CD4-positive, alpha-beta T cell treated with Interferon gamma for 1 hour (primary cell): ENCODE results near the gene ZNF747.

ENCODE experiments used
- DNase-seq: peaks from one replicate; pipeline ENCODE4 v3.0.0-alpha.2; 2020

Gene ZNF747

DNA sequence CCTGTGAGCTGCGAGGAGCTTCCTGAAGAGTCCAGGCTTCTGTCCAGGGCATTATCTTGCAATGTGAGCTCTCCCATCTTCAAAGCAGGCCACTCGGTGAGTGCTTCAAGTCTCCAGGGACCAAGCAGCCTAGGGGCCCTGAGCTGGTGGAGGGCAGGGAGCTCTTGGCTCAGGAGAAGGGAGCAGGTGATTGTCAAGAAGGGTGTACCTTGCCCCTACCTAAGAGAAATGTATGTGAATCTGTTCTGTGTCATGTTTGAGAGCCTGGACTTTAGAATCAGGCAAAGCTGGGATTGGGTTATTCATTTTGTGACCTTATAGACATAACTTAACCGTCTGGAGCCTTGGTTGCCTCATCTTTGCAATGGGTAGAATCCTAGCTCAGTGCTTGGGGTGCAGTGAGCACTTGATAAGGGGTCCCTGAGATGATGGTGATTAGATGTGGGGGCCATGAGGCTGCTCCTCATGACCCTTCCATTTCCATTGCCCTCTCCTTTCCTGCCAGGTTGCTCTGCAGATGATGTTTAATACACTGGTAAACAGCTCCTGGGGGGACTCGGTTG lies 24.2 kb downstream of the ZNF747 start:
- no peak for DNase-seq

DNA sequence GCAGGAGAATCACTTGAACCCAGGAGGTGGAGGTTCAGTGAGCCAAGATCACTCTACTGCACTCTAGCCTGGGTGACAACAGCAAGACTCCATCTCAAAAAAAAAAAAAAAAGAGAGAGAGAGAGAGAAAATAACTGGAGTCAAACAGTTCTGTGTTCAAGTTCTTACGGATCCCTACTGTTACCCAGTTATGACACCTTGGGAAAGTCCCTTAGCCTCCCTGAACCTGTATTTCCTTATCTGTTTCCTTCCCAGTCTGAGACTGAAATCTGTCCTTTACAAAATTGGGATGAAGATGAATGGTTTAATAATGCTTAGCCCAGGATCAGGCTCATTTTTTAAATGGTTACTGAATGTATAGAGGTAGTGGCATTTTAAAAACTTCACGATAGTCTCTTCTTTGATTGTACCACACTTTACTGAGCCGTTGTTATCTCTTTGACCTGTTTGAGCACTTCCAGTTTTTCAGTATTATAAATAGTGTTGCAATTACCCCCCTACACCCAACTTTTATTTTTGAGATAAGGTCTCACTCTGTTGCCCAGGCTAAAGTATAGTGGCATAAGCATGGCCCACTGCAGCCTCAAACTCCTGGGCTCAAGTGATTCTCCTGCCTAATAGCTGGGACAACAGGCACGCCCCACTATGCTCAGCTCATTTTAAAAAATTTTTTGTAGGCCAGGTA lies 25.4 kb downstream of the ZNF747 start:
- DNase-seq, result no peak

DNA sequence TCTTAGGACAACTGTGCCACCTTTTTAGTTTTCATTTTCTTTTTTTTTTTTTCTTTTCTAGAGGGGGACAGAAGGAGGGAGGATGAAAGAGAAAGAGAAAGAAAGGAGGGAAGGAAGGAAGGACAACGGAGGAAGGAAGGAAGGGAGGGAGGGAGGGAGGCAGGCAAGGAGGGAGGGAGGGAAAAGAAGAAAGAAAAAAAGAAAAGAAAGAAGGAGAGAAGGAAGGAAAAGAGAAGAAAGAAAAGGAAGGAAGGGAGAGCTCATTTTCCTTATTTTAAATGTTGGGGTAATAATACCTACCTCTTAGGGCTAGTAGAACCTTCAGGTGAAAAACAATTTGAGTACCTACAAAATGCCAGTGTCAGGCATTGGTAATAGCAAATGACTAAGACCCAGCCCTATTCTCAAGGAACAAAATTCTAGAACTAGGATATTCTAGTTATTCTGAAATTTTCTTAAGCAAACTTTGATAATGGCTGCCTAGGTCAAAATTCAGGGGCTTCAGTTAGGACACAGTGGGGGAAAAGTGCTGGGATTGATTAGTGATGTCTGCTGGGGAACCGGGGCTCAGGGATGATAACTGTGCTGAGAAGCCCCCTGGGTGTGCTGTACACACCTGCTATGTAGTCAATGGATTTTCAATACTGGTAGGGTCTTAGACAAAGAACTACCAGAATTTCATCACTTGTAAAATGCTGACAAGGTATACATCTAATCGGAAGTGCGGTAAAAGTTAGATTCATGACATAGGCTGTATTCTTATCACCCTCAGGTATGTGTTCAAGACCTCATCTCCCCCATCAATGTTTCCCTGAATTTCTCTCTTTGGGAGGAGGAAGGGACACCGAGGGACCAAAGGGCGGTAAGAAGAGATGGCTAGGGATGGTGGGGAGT lies 31.0 kb downstream of the ZNF747 start:
- DNase-seq, result no peak

DNA sequence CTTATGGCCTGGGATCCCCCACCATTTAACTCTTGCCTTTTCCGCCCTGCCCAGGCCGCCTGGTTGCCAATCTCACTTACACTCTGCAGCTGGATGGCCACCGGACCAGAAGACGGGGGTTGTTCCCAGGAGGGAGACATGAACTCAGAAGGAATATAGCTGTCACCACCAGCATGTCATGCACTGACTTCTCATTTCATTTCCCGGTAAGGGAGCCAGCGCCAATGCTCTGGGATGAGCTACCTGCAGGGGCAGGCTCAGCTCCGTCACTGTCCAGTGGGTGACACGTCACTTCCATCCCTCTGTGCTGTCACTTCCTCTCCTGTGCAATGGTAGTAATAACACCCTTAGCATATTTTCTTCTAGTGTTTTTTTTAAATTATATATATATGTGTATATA lies 35.4 kb downstream of the ZNF747 start:
- DNase-seq, result no peak

DNA sequence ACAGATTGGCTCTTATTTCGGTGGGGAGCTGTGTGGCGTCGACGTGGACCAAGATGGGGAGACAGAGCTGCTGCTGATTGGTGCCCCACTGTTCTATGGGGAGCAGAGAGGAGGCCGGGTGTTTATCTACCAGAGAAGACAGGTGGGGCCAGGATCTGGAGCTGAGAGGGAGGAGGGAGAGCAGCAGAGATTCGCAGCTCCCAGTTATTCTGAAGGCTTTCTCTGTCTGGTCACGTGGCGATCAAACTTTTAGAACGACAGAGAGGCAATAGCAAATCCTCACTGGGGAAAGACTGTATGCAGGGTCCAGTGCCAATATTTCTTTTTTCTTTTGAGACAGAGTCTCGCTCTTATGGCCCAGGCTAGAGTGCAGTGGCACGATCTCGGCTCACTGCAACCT lies 39.9 kb downstream of the ZNF747 start:
- DNase-seq, result no peak

DNA sequence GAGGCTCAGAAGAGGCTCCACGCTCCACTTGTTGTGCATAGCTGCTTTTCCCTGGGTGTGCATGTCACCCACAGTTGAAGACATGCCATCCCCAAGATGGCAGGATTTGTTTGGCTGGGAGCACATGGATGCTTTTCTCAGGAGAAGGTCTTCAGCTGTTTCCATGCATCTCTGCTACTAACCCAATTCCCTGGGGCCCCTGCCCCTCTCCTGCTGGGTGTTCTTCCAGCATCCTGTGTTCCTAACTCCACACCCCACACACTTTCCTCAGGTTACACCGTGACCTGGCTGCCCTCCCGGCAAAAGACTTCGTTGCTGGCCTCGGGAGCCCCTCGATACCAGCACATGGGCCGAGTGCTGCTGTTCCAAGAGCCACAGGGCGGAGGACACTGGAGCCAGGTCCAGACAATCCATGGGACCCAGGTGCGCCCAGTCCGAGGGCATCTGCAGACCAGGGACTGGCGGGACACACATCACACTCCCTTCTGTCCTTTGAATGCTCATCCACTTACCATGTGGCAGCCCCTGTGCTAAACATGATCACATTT lies 40.6 kb downstream of the ZNF747 start:
- no peak for DNase-seq

DNA sequence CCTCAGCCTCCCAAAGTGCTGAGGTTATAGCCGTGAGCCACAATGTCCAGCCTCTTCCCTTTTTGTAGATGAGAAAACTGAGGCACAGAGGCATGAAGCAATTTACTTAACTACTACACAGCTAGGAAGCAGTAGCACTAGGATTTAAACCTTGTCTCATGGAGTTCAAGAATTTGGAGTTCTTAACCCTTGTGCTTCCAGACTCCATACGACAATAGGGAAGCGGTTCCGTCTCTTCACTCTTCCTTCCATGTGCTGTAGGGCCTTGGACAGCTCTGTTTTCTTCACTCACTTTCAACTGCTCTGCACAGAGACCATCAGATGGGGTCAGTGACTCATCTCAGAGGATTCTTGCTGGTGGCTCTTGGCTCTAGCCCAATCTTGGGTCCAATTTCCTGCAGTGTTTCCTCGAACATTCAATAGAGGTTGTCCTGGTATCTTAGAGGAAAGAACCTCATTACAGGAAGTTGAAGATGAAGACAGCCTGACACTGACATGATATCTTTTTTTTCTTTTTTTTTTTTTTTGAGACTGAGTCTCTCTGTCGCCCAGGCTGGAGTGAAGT lies 42.8 kb downstream of the ZNF747 start:
- no peak for DNase-seq

DNA sequence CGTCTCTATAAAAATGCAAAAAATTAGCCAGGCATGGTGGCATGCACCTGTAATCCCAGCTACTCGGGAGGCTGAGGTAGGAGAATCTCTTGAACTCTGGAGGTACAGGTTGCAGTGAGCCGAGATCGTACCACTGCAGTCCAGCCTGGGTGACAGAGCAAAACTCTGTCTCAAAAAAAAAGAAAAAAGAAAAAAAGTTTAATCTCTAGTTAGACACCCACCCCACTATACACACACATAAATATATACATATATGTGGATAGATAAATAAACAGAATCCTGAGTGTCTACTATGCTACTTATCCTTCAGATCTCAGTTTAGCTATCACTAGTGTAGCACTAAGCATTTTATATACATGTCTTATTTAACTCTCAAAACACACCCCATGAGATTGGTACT lies 43.4 kb downstream of the ZNF747 start:
- no peak for DNase-seq

DNA sequence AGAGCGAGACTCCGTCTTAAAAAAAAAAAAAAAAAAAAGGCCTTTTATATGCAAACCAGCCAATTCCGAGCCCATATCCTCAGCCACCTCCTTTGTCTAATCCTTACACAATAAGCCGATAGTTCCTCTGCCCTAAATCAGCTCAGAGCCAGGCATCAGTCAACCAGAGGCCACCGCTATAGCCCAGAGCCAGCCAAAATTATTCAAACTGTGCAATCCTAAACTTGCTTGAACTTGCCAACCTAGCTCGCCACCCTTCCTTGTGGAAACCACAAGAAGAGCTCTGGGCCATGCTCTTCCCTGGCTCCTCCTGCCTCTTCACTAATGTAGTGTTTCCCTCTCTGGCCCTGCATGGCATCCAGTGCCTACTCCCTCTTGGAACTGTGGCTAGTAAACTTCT lies 44.4 kb downstream of the ZNF747 start:
- no peak for DNase-seq

DNA sequence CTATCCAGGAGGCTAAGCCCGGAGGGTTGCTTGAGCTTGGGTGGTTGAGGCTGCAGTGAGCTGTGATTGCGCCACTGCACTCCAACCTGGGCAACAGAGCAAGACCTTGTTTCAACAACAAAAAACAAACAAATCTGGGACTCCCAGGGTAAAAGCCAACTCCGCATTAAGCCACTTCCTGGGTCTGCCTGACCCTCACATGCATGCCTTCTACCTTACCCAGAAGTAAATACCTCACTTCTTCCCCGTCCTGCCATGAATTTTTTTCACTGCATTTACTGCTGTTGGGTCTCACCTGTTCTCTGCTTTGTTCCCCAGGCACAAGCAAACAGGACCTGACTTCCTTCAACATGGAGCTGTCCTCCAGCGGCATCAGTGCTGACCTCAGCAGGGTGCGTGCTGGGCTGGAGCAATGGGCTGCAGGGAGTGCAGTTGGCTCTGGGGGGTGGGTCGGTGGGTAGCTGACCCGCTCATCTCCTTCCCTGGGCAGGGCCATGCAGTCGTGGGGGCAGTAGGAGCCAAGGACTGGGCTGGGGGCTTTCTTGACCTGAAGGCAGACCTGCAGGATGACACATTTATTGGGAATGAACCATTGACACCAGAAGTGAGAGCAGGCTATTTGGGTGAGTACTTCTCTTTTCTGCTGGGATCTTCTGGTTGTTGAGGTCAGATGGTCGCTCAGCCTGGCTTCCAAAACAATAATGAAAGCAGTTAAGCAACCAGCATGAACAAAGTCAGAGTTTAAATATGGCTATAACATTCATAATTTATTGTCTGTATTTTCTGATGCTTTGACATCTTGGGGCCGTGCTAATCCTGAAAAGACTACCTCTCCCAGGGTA lies 45.7 kb downstream of the ZNF747 start:
- no peak for DNase-seq

DNA sequence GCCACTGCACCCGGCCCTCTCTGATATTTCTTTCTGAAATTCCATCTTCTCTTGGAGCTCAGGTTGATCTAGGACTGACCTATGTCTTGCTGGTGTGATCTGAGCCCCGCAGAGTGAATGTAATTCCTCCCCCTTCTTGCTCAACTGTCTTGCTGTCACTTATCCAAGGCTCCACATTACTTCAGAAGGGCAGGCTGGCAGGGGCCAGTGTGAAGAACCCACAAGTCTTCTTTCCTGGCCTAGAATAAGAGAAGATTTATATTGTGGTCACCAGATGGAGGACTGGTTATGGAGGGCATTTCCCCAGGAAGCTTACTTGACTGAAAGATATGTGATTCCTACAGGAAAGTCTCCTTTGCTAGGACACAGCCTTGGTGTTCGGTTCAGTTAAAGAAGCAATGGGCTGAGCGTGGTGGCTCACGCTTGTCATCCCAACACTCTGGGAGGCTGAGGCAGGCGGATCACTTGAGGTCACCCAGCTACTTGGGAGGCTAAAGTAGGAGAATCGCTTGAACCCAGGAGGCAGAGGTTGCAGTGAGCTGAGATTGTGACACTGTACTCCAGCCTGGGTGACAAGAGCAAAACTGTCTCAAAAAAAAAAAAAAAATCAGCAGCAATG lies 48.7 kb downstream of the ZNF747 start:
- DNase-seq, result no peak

DNA sequence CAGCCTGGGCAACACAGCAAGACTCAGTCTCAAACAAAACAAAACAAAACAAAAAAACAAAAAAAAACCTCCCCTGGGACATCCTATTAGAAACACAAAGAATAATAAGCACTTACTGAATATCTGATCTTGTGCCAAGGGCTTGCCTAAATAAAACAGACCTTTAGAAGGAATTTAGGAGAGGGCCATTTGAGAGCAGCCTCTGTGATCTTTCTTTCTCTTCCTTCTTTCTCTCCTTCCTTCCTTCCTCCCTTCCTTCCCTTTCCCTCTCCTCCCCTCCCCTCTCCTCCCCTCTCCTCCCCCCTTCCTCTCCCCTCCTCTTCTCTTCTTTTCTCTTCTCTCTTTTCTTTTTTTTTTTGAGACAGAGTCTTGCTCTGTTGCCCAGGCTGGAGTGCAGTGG lies 49.8 kb downstream of the ZNF747 start:
- no peak for DNase-seq

DNA sequence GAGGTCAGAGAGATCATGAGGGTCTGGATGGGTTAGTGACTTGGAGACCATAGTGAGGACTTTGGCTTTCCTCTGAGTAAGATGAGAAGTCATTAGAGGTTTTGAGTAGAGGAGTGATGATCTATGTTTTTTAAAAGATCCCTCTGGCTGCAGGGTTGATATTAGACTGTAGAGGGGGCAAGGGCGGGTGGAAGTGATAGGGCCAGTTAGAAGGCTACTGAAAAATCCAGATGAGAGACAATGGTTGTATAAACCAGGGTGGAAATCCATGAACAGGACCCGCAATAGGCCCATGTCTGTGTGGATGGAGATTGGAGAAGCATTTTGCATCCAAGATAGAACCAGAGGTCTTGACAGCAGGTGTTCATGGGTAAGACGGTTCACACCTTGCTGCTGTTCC lies 52.3 kb downstream of the ZNF747 start:
- no peak for DNase-seq

DNA sequence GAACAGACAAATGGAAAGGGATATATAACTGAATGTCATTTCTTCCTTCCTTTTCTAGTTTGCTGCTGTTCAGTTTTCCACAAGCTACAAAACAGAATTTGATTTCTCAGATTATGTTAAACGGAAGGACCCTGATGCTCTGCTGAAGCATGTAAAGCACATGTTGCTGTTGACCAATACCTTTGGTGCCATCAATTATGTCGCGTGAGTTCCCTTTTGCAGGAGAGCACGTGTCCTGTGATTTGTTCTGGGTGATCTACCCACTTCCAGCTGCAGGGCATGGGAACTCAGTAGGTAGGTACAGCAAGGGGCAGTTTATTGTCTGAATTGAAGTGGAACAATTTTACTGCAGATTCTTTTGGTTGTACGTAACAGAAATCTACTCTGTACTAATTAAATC lies 53.3 kb downstream of the ZNF747 start:
- DNase-seq, result no peak
